DND-41 (cell line): ENCODE measurements around the gene ADGB.

Experiments
- ATAC-seq: fragments of 200-7000 bp; cut with Tn5 transposase; 3 replicates; pipeline ENCODE4 v1.9.1; 2021; ENCODE audit warnings: low read depth; ENCODE audit not compliant: insufficient read depth
- DNase-seq: peaks from one replicate; pipeline ENCODE4 v3.0.0-alpha.2; 2020
- H2AFZ ChIP-seq: 2 replicates; pipeline ENCODE4 v1.6.0; 2012; ENCODE audit warnings: low read depth, low read length
- H3K27ac ChIP-seq: 2 replicates; pipeline ENCODE4 v1.5.1; 2012; ENCODE audit warnings: low read length, inconsistent platforms
- H3K27me3 ChIP-seq: fragments of 200-600 bp; sonication (generic); 2 replicates; pipeline ENCODE4 v1.6.0; 2012; ENCODE audit warnings: low read length, mild to moderate bottlenecking, inconsistent platforms; ENCODE audit not compliant: insufficient read depth, poor library complexity
- H3K36me3 ChIP-seq: 2 replicates; pipeline ENCODE4 v1.5.1; 2012; ENCODE audit warnings: low read length, inconsistent platforms; ENCODE audit not compliant: insufficient read depth
- H3K4me1 ChIP-seq: 2 replicates; pipeline ENCODE4 v1.5.1; 2012; ENCODE audit warnings: mild to moderate bottlenecking, low read length; ENCODE audit not compliant: insufficient read depth
- H3K4me2 ChIP-seq: 2 replicates; pipeline ENCODE4 v1.6.0; 2012; ENCODE audit warnings: mild to moderate bottlenecking, moderate library complexity, low read length, inconsistent platforms; ENCODE audit not compliant: insufficient read depth
- H3K4me3 ChIP-seq, 2 experiments: fragments of 200-600 bp in 1 of 2; shearing (Covaris generic) in 1 of 2; 2 replicates each; pipeline ENCODE4 v1.5.1; 2012 to 2016; ENCODE audit warnings: inconsistent platforms in 2 of 2, low read length in 2 of 2, mild to moderate bottlenecking in 2 of 2, low read depth in 1 of 2, moderate library complexity in 1 of 2
- H3K79me2 ChIP-seq: 2 replicates; pipeline ENCODE4 v1.6.0; 2012; ENCODE audit warnings: low read length, inconsistent platforms; ENCODE audit not compliant: insufficient read depth
- H3K9ac ChIP-seq: 2 replicates; pipeline ENCODE4 v1.6.0; 2012; ENCODE audit warnings: low read depth, mild to moderate bottlenecking, inconsistent platforms, low read length, moderate library complexity
- H3K9me3 ChIP-seq: 2 replicates; pipeline ENCODE4 v1.5.1; 2012; ENCODE audit warnings: low read length, moderate library complexity, mild to moderate bottlenecking, inconsistent platforms; ENCODE audit not compliant: insufficient read depth, severe bottlenecking
- H4K20me1 ChIP-seq: 2 replicates; pipeline ENCODE4 v1.6.0; 2012; ENCODE audit warnings: low read length; ENCODE audit not compliant: insufficient read depth
- EZH2 ChIP-seq: IDR thresholded peaks from 3 replicates; pipeline ENCODE4 v1.6.1; 2012; ENCODE audit warnings: borderline replicate concordance, low read depth, mild to moderate bottlenecking, moderate library complexity, low read length, inconsistent platforms; ENCODE audit not compliant: severe bottlenecking
- TF ChIP-seq, protein P1 (sequence below): IDR thresholded peaks from 2 replicates; pipeline ENCODE4 v1.5.1; 2012; ENCODE audit warnings: borderline replicate concordance, low read length, moderate library complexity, mild to moderate bottlenecking; ENCODE audit not compliant: poor library complexity, severe bottlenecking; ENCODE audit errors: extremely low read depth

The ADGB gene

DNA sequence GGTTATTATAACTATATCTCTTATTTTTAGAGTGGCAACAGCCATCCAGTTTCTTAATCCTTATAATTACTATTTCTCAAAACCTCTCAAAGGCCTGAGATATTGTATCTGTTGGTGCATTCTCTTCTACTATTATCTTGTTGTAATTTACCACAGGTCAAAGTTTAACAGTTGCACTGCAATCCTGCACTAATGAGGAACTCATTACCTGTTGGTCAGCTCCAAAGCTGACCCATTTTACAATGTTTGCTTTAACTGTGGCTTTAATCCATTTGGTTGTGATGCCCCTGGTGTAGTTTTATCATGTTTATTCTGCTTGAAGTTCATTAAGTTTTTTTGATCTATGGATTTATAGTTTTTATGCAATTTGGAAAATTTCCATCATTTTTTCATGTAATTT lies 6.3 kb upstream of the ADGB start:
- no peaks in the 10 kb centered on the region for H3K36me3 ChIP-seq
- ATAC-seq (no peak), DNase-seq (no peak)
- H3K27ac ChIP-seq = no peak overlapping the region
- no peaks in the 10 kb centered on the region for H4K20me1 ChIP-seq
- no peaks in the 10 kb centered on the region for H3K4me1 ChIP-seq
- H3K79me2 ChIP-seq = no peaks in the 10 kb centered on the region
- H3K27me3 ChIP-seq = no peaks in the 10 kb centered on the region
- H3K9ac ChIP-seq = no peak overlapping the region
- no peaks in the 10 kb centered on the region for H3K9me3 ChIP-seq
- no peak overlapping the region for H3K4me2 ChIP-seq
- H2AFZ ChIP-seq = no peak overlapping the region
- no peak overlapping the region for H3K4me3 ChIP-seq
- TF ChIP-seq, protein P1, sequence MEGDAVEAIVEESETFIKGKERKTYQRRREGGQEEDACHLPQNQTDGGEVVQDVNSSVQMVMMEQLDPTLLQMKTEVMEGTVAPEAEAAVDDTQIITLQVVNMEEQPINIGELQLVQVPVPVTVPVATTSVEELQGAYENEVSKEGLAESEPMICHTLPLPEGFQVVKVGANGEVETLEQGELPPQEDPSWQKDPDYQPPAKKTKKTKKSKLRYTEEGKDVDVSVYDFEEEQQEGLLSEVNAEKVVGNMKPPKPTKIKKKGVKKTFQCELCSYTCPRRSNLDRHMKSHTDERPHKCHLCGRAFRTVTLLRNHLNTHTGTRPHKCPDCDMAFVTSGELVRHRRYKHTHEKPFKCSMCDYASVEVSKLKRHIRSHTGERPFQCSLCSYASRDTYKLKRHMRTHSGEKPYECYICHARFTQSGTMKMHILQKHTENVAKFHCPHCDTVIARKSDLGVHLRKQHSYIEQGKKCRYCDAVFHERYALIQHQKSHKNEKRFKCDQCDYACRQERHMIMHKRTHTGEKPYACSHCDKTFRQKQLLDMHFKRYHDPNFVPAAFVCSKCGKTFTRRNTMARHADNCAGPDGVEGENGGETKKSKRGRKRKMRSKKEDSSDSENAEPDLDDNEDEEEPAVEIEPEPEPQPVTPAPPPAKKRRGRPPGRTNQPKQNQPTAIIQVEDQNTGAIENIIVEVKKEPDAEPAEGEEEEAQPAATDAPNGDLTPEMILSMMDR = no peak
- no peak for TF ChIP-seq EZH2

DNA sequence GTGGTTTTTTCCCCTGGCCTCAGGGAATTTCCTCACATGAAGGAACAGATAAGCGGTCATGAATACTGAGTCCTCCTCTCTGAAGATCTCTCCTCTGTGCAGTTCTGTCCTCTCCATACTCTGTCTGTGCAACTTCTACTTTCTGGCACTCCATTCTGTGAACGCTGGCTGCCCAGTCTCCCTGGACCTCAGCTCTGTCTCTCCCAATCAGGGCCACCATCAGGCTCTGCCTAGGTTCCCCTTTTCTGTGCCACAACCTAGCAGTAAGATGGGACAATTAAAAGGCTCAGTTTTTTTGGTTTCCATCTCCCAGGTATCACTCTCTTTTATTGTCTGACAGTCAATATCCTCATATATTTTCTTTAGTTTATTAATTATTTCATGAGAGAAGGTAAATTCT lies 4.8 kb upstream of the ADGB start:
- ATAC-seq (no peak), DNase-seq (no peak)
- Histone ChIP-seq H3K27ac (no peak overlapping the region), H3K4me2 (no peak overlapping the region), H4K20me1 (no peaks in the 10 kb centered on the region), H2AFZ (no peak overlapping the region), H3K9ac (no peak overlapping the region), H3K4me3 (no peak overlapping the region), H3K9me3 (no peaks in the 10 kb centered on the region), H3K27me3 (no peaks in the 10 kb centered on the region), H3K79me2 (no peaks in the 10 kb centered on the region), H3K36me3 (no peaks in the 10 kb centered on the region), H3K4me1 (no peaks in the 10 kb centered on the region)
- TF ChIP-seq, protein P1 = no peak
- no peak for TF ChIP-seq EZH2

- Histone ChIP-seq H3K4me1 (no peaks in the 10 kb centered on the region), H3K9ac (no peak overlapping the region), H3K36me3 (no peaks in the 10 kb centered on the region), H3K4me2 (no peak overlapping the region), H3K27ac (no peak overlapping the region), H2AFZ (no peak overlapping the region), H3K79me2 (no peaks in the 10 kb centered on the region), H4K20me1 (no peaks in the 10 kb centered on the region), H3K4me3 (no peak overlapping the region), H3K9me3 (no peaks in the 10 kb centered on the region), H3K27me3 (no peaks in the 10 kb centered on the region)
- TF ChIP-seq, protein P1 = no peak
- TF ChIP-seq EZH2 = no peak
- DNase-seq = no peak
- ATAC-seq = no peak
These were observed 4.3 kb upstream of the ADGB start for GRCh38 chr6:146594495-146594894.
